Liver (tissue), 9 donors: ENCODE data around the gene PRDM12. TPM values are rescaled to one million over a fixed set of nuclear protein-coding genes. Genes with fewer than 3 reads are reported as not detected.

Experiments
- DNase-seq: peaks from one replicate; pipeline ENCODE4 v3.0.0-alpha.2; 2017; ENCODE audit warnings: low spot score
- H3K27ac ChIP-seq, 2 donors: one replicate each; pipeline ENCODE4 v1.7.0; 2013; ENCODE audit warnings: inconsistent platforms in 2 of 2, low read length in 2 of 2, control low read depth in 1 of 2, low read depth in 1 of 2, mild to moderate bottlenecking in 1 of 2
- H3K27me3 ChIP-seq, 4 donors: one replicate each; pipeline versions ENCODE4 v1.6.1 to v1.7.0; 2013; ENCODE audit warnings: low read length in 3 of 4, inconsistent platforms in 1 of 4, mild to moderate bottlenecking in 1 of 4, moderate library complexity in 1 of 4; ENCODE audit not compliant: control insufficient read depth in 4 of 4, insufficient read depth in 4 of 4
- H3K36me3 ChIP-seq, 4 donors: one replicate each; pipeline versions ENCODE4 v1.6.1 to v1.7.0; 2013; ENCODE audit warnings: low read length in 3 of 4, mild to moderate bottlenecking in 3 of 4, low read depth in 1 of 4, moderate library complexity in 1 of 4; ENCODE audit not compliant: control insufficient read depth in 4 of 4, insufficient read depth in 3 of 4
- H3K4me1 ChIP-seq, 4 donors: one replicate each; pipeline versions ENCODE4 v1.6.1 to v1.7.0; 2013; ENCODE audit warnings: low read length in 3 of 4, mild to moderate bottlenecking in 3 of 4, moderate library complexity in 1 of 4; ENCODE audit not compliant: control insufficient read depth in 4 of 4, insufficient read depth in 4 of 4
- H3K4me3 ChIP-seq, 3 donors: one replicate each; pipeline versions ENCODE4 v1.6.1 to v1.7.0; 2013; ENCODE audit warnings: low read length in 3 of 3, control low read depth in 1 of 3, low read depth in 1 of 3, mild to moderate bottlenecking in 1 of 3
- H3K9ac ChIP-seq, 2 donors: one replicate each; pipeline ENCODE4 v1.7.0; 2013; ENCODE audit warnings: low read length in 2 of 2, mild to moderate bottlenecking in 2 of 2, moderate library complexity in 2 of 2, control low read depth in 1 of 2, low read depth in 1 of 2
- H3K9me3 ChIP-seq, 4 donors: one replicate each; pipeline versions ENCODE4 v1.6.1 to v1.7.0; 2013; ENCODE audit warnings: low read length in 3 of 4; ENCODE audit not compliant: control insufficient read depth in 4 of 4
- CTCF ChIP-seq: fragments of 150-350 bp; IDR thresholded peaks from 2 replicates; pipeline ENCODE4 v1.5.1; 2017; ENCODE audit warnings: improper control_type of control experiment, low read depth, low read length; ENCODE audit not compliant: missing input control
- FOXA1 ChIP-seq: IDR thresholded peaks from 2 replicates; pipeline ENCODE4 v1.6.1; 2016; ENCODE audit warnings: antibody characterized with exemption
- FOXA2 ChIP-seq: IDR thresholded peaks from 2 replicates; pipeline ENCODE4 v1.6.1; 2016; ENCODE audit warnings: antibody characterized with exemption
- GABPA ChIP-seq, 2 donors: IDR thresholded peaks in 1 of 2; conservative IDR thresholded peaks in 1 of 2; 2 replicates each; pipeline ENCODE4 v1.6.1; 2016; ENCODE audit warnings: antibody characterized with exemption in 2 of 2, mild to moderate bottlenecking in 1 of 2, moderate library complexity in 1 of 2
- HNF4A ChIP-seq, 2 donors: conservative IDR thresholded peaks; 2 replicates each; pipeline ENCODE4 v1.6.1; 2016; ENCODE audit warnings: antibody characterized with exemption in 2 of 2, mild to moderate bottlenecking in 2 of 2
- JUND ChIP-seq, 2 donors: IDR thresholded peaks; 2 replicates each; pipeline ENCODE4 v1.6.1; 2016; ENCODE audit warnings: antibody characterized with exemption in 2 of 2
- MAX ChIP-seq: IDR thresholded peaks from 2 replicates; pipeline ENCODE4 v1.6.1; 2016; ENCODE audit warnings: antibody characterized with exemption
- NR2F2 ChIP-seq: IDR thresholded peaks from 2 replicates; pipeline ENCODE4 v1.6.1; 2016; ENCODE audit warnings: antibody characterized with exemption
- RAD21 ChIP-seq, 2 donors: IDR thresholded peaks; 2 replicates each; pipeline ENCODE4 v1.6.1; 2016; ENCODE audit warnings: antibody characterized with exemption in 2 of 2, mild to moderate bottlenecking in 2 of 2
- SP1 ChIP-seq: IDR thresholded peaks from 2 replicates; pipeline ENCODE4 v1.6.1; 2018; ENCODE audit warnings: antibody characterized with exemption, mild to moderate bottlenecking
- TAF1 ChIP-seq: conservative IDR thresholded peaks from 2 replicates; pipeline ENCODE4 v1.6.1; 2016; ENCODE audit warnings: antibody characterized with exemption, mild to moderate bottlenecking
- YY1 ChIP-seq: IDR thresholded peaks from 2 replicates; pipeline ENCODE4 v1.6.1; 2016; ENCODE audit warnings: antibody characterized with exemption, mild to moderate bottlenecking
- WGBS: extraction: QIAGEN DNeasy Blood & Tissue Kit; methylation state at CpG from one replicate; pipeline ENCODE4 v1.1.7; 2013; 5-methylcytosine and 5-hydroxymethylcytosine counted together
- polyA plus RNA-seq, 2 donors: library from polyadenylated mRNA; stranded (reverse) in 1 of 2; unstranded in 1 of 2; fragments of 200-250 nt in 1 of 2; fragments of >200 nt in 1 of 2; fragmentation: Nextera tagmentation in 1 of 2; extraction: Ambion mirVana in 1 of 2; gene quantifications; one replicate each; pipeline versions ENCODE4 v1.2.1 to v1.2.3, GENCODE V29; 2013 to 2015
- total RNA-seq, 2 donors: library from RNA; depleted of rRNA; stranded (reverse); fragments of >200 nt; gene quantifications; one replicate each; pipeline ENCODE4 v1.2.3, GENCODE V29; 2014
- TF ChIP-seq, protein P1 (sequence below): IDR thresholded peaks from 2 replicates; pipeline ENCODE4 v1.6.1; 2016; ENCODE audit warnings: antibody characterized with exemption
- TF ChIP-seq, protein P2 (sequence below): IDR thresholded peaks from 2 replicates; pipeline ENCODE4 v1.6.1; 2016; ENCODE audit warnings: antibody characterized with exemption, mild to moderate bottlenecking
- TF ChIP-seq, protein P3 (sequence below): IDR thresholded peaks from 2 replicates; pipeline ENCODE4 v1.6.1; 2016; ENCODE audit warnings: antibody characterized with exemption
- donor health status: healthy.
- donor health status: healthy.
- donor health status: healthy.
- donor health status: healthy.
- donor health status: healthy.

Gene PRDM12
- total and polyA plus RNA-seq, 4 donors = 0.02 TPM; not detected in 3

DNA sequence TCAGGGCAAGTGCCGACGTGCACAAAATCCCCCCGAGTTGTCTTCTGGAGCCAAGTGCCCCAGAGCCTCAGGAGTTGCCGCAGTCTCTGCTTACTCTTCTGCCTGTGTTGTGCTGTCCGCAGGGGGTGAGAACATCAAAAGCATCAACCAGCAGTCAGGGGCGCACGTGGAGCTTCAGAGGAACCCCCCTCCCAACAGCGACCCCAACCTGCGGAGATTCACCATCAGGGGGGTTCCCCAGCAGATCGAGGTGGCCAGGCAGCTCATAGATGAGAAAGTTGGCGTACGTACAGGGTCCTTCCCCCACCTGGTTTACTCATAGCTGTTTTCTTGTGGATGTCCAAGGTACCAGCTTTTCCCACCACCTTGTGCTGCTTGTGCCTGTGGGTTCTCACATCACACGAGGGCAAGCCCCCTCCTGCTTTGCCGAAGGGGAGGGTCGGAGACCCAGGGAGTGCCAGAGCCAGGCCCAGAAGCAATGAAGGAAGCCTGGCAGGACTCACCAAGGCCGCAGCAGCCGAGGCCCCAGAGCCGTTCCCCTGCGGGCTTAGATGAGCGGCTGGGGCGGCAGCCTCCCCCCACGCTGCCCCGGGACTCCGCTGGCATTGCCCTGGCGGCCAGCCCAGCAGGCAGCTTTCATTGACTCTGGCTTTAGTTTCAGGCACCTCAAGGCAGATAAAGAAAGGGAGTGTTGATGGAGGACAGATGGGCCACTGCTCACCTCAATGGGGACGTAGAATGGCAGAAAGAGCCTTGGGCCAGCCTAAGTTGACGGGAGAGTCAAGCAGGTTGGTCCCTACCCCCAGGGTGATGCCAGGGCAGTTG, 33.7 kb upstream of the PRDM12 start:
- Histone ChIP-seq H3K9ac (no peak overlapping the region), H3K27ac (no peak overlapping the region), H3K9me3 (no peaks in the 10 kb centered on the region), H3K4me1 (peaks cover 0 to 4% (median 2%) of the 10 kb centered on the region in 4 donors), H3K36me3 (peaks cover 18 to 90% (median 55%) of the 10 kb centered on the region in 4 donors), H3K27me3 (no peaks in the 10 kb centered on the region), H3K4me3 (no peak overlapping the region)
- TF ChIP-seq YY1 = no peak
- TF ChIP-seq NR2F2 = no peak
- TF ChIP-seq, protein P1, sequence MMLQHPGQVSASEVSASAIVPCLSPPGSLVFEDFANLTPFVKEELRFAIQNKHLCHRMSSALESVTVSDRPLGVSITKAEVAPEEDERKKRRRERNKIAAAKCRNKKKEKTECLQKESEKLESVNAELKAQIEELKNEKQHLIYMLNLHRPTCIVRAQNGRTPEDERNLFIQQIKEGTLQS = no peak
- no peak for TF ChIP-seq JUND (IDR thresholded peaks at IDR 0.05)
- TF ChIP-seq, protein P2, sequence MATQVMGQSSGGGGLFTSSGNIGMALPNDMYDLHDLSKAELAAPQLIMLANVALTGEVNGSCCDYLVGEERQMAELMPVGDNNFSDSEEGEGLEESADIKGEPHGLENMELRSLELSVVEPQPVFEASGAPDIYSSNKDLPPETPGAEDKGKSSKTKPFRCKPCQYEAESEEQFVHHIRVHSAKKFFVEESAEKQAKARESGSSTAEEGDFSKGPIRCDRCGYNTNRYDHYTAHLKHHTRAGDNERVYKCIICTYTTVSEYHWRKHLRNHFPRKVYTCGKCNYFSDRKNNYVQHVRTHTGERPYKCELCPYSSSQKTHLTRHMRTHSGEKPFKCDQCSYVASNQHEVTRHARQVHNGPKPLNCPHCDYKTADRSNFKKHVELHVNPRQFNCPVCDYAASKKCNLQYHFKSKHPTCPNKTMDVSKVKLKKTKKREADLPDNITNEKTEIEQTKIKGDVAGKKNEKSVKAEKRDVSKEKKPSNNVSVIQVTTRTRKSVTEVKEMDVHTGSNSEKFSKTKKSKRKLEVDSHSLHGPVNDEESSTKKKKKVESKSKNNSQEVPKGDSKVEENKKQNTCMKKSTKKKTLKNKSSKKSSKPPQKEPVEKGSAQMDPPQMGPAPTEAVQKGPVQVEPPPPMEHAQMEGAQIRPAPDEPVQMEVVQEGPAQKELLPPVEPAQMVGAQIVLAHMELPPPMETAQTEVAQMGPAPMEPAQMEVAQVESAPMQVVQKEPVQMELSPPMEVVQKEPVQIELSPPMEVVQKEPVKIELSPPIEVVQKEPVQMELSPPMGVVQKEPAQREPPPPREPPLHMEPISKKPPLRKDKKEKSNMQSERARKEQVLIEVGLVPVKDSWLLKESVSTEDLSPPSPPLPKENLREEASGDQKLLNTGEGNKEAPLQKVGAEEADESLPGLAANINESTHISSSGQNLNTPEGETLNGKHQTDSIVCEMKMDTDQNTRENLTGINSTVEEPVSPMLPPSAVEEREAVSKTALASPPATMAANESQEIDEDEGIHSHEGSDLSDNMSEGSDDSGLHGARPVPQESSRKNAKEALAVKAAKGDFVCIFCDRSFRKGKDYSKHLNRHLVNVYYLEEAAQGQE = no peak
- TF ChIP-seq MAX = no peak
- no peak for TF ChIP-seq FOXA2
- no peak for TF ChIP-seq SP1
- TF ChIP-seq HNF4A (conservative IDR thresholded peaks at IDR 0.05) = no peak
- no peak for TF ChIP-seq RAD21 (IDR thresholded peaks at IDR 0.05)
- TF ChIP-seq CTCF = no peak
- TF ChIP-seq FOXA1 = no peak
- TF ChIP-seq GABPA (IDR thresholded peaks at IDR 0.05 in 1 of 2, conservative IDR thresholded peaks at IDR 0.05 in 1 of 2) = no peak
- TF ChIP-seq TAF1 = no peak
- TF ChIP-seq, protein P3, sequence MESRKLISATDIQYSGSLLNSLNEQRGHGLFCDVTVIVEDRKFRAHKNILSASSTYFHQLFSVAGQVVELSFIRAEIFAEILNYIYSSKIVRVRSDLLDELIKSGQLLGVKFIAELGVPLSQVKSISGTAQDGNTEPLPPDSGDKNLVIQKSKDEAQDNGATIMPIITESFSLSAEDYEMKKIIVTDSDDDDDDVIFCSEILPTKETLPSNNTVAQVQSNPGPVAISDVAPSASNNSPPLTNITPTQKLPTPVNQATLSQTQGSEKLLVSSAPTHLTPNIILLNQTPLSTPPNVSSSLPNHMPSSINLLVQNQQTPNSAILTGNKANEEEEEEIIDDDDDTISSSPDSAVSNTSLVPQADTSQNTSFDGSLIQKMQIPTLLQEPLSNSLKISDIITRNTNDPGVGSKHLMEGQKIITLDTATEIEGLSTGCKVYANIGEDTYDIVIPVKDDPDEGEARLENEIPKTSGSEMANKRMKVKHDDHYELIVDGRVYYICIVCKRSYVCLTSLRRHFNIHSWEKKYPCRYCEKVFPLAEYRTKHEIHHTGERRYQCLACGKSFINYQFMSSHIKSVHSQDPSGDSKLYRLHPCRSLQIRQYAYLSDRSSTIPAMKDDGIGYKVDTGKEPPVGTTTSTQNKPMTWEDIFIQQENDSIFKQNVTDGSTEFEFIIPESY = no peak
- no peak for DNase-seq
- WGBS = 95% methylated on average over 27 of the region's 27 CpGs
